SKM-1 (cell line): ENCODE data around the gene ITIH6.
"Not testable (repeated sequence)": the region's sequence is repeated elsewhere in the genome, so short reads cannot be mapped to it uniquely, and the experiment has no call there.

ENCODE experiments used
- DNase-seq: peaks from one replicate; lab custom pipeline; 2025; ENCODE audit not compliant: unreplicated experiment; lab: John Stamatoyannopoulos, UW

ITIH6 gene, protein sequence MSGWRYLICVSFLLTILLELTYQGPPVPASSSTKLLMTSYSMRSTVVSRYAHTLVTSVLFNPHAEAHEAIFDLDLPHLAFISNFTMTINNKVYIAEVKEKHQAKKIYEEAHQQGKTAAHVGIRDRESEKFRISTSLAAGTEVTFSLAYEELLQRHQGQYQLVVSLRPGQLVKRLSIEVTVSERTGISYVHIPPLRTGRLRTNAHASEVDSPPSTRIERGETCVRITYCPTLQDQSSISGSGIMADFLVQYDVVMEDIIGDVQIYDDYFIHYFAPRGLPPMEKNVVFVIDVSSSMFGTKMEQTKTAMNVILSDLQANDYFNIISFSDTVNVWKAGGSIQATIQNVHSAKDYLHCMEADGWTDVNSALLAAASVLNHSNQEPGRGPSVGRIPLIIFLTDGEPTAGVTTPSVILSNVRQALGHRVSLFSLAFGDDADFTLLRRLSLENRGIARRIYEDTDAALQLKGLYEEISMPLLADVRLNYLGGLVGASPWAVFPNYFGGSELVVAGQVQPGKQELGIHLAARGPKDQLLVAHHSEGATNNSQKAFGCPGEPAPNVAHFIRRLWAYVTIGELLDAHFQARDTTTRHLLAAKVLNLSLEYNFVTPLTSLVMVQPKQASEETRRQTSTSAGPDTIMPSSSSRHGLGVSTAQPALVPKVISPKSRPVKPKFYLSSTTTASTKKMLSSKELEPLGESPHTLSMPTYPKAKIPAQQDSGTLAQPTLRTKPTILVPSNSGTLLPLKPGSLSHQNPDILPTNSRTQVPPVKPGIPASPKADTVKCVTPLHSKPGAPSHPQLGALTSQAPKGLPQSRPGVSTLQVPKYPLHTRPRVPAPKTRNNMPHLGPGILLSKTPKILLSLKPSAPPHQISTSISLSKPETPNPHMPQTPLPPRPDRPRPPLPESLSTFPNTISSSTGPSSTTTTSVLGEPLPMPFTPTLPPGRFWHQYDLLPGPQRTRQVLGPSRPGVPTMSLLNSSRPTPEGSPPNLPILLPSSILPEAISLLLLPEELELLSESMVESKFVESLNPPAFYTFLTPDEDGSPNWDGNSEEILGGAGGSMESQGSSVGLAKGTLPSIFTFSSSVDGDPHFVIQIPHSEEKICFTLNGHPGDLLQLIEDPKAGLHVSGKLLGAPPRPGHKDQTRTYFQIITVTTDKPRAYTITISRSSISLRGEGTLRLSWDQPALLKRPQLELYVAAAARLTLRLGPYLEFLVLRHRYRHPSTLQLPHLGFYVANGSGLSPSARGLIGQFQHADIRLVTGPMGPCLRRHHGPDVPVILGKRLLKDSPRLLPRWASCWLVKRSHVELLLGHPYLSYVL

DNA sequence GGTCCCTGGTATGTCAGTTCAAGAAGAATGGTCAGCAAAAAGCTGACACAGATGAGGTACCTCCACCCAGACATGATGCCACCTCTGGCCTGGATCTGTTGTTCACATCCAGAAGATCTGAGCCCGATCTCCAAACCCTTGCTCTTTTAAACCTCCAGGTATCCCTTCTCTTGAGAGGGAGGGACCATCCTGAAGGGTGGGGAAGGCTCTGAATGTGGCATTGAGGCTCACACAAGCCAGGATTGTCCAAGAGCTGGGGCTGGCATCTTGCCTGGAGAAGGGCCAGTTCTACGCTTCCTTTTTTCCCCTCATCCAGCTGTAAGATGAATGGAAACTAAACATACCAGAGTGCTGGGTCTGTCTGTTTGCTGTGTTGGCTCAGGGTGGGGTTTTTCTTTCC lies at the start of gene ITIH6:
Gene ITIH6 (minus strand): TSS at position 119 of the 400 bp plus-strand sequence. CDS start 45 bp downstream, at position 74.
- DNase-seq: no peak

DNA sequence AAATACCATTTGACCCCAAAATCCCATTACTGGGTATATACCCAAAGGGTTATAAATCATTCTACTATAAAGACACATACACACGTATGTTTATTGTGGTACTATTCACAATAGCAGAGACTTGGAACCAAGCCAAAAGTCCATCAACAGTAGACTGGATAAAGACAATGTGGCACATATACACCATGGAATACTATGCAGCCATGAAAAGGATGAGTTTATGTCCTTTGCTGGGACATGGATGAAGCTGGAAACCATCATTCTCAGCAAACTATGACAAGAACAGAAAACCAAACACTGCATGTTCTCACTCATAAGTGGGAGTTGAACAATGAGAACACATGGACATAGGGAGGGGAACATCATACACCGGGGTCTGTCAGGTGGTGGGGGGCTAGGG lies 49.6 kb upstream of the ITIH6 start:
- not testable (repeated sequence) for DNase-seq

DNA sequence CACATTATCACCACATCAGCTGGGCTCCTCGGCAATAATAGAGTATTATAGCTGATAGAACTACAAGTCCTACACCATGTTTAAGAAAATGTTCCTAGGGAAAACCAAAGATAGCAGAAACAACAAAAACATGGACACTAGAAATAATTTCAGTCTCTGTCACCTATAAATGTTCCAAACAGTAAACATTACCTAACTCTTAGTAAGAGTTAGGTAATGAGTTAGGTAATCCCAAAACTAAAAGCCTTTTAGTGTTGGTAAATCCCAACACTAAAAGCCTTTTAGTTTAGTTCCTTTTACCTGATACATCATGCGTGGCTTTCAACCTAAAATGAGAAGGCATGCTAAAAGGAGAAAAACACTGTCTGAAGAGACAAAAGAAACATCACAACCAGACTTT lies 45.0 kb upstream of the ITIH6 start:
- DNase-seq: no peak

DNA sequence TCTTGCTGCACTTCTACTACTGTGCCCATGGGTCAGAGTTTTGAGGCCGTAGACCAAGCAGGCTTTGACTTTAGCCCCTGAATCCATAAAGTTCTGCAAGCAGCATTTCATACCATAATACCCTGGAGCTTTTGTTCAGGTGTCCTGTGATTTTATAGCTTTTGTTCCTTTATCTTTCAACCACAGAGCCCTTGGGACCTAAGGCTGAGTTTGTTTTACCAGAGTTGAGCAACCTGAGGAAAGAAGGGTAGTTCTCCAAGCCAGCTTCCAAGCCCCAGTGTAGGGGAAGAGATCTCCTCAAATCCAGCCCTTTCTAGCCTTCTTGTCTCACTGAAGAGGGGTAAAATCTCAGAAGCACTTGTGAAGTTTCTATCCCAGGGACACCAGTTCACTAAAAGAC lies 44.6 kb upstream of the ITIH6 start:
- no peak for DNase-seq

DNA sequence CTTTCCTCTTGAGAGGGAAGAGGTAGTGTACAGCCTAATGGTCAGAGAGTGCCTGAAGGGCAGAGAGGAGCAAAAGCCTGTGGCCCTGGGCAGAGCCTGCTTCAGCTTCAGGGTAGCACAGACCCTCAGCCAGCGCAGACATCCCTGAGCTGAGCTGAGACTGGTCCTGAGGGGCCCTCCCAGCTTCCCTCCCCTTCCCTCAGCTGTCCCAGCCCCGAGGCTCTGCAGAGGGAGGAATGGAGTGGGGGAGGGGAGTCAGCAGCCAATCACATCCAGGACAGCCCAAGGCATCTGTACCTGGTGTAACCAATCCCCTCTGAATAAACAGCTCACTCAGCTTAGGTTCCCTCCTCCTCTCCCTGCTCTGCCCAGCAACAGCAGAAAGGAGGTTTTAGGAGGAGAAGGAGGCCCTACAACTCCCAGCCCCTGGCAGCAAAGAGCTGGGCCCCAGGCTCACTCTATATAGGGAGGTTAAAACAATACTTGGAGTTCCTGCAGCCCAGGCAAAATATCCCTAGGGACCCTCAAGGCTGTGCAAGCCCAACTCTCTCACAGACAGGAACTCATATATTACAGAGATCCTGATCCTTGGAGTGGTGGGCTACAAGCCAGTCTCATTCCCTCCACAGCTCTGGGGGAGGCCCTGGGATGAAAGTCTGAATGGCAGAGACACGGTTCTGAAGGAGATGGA lies 43.3 kb upstream of the ITIH6 start:
- not testable (repeated sequence) for DNase-seq

DNA sequence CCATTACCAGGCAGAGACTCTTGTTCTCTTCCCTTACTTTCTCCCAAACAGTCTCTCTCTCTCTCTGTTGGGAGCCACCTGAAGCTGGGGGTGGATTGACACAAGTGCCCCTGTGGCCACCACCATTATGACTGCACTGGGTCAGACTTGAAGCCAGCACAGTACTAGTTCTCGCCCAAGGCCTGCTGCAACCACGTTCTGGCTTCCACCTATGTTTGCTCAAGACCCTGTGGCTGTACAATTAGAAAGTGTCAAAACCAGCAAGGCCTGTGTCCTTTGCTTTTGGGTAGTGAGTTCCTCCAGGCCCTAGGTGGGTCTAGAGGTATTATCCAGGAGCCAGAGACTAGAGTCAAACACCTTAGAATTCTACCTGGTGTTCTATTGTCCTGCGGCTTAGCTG lies 40.5 kb upstream of the ITIH6 start:
- no peak for DNase-seq

DNA sequence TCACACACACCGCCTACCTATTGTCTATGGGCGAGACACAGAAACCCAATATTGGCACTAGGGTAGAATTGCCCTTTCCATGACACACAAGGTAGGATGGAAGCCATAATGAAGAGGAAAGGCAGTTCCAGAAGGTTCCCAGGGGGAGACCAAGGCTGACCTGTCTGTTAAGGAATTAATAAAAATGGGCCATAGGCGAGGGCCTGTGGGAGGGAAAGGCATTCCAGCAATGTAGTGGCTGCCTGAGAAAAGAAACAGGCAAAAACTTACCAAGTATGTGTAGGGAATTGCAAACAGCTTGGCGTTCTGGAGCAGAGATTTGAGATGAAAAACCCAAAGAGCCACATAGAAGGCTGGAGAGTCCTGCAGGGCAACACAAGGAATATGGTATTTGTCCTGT lies 28.5 kb upstream of the ITIH6 start:
- no peak for DNase-seq

DNA sequence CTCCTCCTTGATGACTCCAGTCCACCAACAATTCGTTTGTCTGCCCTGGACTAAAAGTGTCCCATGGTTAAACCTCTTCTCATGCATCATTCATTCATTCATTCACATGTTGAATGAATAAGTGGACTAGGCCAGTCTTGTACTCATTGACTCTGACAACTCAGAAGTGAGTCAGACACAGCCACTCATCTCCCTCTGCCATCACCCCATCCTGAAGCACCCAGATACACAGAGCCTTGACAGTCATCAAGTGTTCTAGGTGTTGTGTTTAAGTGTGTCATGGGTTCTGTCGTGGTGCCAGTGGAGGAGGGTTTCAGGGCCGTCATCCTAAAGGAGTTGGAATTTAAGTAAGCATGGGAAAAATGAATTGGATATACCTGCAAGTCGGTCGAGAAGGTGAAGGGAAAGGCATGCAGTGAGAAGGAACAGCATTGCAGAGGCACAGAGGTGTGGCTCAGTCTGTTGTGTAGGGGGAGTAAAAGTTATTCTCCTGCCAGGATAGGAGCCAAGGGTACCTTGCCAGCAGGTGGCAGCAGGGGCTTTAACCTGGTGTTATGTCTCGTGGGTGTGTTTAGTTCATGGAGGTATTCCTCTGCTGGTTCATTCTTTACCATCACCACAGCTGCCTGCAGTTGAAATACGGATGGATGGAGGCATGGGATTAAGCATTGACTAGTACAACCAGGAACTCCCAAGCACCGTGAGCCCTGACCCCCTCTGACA lies 27.8 kb upstream of the ITIH6 start:
- no peak for DNase-seq

DNA sequence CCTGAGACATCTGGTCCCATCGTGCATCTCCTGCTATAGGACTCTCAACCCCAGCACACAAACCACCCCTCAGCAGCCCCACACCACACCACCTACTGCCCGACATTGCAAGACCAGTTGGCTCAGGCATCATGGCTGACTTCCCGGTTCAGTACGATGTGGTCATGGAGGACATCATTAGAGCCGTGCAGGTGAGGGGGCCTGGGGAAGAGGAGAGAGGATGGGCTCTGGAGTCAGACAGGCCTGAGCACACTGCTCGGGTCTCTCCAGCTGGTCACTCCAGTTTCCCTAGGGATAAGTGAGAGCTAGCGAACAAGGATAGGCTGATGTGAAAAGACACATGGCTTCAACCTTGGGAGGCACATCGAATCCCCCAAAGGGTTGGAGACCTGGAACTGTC lies 26.7 kb upstream of the ITIH6 start:
- no peak for DNase-seq

DNA sequence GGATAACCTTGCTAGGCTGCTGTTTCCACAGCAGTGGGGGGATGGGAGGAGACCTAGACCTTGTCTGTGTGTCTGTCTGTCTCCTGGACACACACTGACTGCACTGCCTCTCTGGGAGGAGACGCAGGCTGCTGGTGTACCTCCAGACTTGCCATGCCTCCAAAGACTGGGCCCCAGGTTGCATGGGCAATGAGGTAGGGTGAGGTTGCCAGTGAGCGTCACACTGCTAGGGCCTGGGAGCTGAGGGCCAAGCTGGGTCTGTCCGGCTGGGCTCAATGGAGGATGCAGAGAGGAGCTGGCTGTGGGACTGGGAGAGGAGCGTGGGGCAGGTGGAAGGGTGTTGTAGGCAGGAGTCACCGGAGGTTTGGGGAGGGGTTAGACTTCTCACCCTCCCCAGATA lies 26.1 kb upstream of the ITIH6 start:
- no peak for DNase-seq

DNA sequence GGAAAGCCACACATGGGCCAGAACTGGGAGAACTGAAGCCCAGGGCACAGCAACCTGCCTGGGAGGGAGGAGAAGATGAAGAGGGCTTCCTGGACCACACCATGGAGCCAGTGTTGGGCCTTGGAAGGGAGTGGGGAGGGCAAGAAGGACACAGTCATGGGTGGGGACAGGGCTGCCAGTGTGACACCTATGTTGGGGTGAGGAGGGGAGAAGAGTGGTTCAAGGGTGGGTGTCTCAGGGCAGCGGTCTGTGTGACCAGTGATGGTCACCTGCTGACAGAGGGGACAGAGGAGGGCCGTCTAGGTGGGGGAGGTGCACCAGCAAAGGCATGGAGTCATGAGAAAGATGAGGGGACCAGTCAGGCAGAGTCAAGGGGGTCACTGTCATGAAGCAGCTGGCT lies 23.3 kb upstream of the ITIH6 start:
- no peak for DNase-seq

DNA sequence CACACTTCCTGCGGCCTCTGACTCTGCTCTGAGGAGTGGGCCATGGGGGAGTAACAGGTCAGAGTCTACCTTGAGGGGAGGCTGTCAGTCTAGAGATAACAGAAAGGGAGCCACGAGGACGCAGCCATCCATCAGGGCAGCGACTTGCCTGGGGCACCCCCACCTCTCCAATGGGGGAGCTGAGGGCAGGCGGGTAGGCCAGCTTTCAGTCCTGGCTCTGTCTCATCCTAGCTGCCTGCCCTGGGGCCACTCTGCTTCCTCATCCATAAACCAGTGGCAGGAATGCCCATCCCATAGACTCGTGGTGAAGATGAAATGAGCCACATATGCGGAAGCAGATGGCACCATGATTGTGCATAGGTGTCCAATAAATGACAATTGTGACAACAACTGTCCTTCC lies 22.7 kb upstream of the ITIH6 start:
- DNase-seq: no peak

DNA sequence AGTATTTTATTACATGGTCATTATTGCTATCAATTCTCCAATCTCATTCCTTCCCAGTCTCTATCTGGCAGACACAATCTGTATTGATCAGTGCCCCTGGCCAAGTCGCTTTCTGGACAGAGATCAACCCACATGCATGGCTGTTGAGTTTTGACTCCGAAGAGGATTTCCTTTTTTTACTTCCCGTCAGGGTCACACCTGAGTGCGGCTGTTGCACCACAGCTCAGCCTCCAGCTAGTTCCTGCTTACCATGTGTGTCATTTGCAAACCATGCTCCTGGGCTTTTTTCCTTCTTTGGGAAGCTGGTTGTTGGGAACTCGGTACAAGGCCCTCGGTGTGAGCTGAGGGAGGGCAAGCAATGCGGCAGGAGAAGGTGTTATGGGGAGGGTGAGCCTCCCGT lies 21.1 kb upstream of the ITIH6 start:
- no peak for DNase-seq

DNA sequence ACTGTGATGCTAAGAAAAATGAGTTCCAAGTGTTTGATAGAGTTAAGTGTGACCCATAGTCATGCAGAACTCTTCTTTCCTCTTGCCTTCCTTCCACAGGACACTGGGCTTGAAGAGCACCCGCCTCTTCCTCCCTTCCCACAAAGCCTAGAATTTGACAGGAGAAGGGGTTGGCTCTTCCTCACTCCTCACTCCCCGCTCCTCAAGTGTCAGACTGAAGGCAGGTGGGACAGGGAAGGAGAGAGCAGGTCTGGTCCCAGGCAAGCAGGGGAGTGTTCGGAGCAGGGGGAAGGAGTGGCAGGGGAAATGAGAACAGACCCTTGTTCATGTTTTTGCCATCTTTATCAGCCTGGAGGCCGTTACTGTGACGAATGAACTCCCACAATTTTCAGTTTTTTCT lies 20.2 kb upstream of the ITIH6 start:
- no peak for DNase-seq

DNA sequence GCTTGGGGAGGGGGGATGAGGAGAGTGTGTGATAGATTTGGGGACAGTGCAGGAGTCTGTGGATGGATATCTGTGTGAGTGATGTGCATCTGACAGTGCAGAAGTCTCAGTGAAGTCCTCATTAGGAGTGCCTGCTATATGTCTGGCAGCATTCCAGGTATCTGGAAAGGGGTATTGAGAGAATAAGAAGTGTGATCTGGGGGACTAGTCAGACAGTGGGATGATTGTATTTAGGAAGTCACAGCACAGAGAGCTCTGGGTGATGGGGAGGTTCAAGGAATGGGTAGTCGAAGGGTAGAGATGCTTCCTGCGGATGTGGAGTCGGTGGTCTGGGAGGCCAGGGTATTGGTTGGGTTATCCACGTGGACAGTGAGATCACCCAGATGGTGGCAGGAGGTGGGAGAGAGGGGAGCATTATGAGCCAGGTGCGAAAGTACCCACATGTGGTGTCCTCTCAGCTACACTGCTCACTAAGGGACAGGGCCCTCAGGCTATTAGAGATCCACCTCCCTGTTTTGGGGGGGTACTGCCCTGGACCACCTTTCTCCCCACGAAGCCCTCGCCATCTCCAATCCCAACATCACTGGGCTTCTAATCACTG lies 19.3 kb upstream of the ITIH6 start:
- DNase-seq: no peak

DNA sequence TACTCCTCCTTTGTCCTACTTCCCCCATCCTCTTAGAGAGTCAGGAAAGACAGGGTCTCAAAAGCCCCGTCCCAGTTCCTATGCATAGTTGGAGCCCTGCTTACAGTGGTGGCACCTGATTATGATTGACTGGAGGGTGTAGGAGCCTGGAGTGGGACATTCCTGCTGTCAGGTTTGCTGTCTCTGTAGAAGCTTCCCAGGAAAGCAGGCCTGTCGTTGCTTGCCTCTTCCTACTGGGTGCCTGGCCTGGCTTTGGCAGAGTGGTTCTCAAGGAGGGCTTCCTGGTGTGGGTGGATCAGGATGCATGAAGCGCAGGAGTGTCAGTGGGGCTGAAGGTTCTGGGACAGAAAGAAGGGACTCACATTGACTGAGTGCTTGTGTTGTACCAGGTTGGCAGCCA lies 14.3 kb upstream of the ITIH6 start:
- DNase-seq: no peak

DNA sequence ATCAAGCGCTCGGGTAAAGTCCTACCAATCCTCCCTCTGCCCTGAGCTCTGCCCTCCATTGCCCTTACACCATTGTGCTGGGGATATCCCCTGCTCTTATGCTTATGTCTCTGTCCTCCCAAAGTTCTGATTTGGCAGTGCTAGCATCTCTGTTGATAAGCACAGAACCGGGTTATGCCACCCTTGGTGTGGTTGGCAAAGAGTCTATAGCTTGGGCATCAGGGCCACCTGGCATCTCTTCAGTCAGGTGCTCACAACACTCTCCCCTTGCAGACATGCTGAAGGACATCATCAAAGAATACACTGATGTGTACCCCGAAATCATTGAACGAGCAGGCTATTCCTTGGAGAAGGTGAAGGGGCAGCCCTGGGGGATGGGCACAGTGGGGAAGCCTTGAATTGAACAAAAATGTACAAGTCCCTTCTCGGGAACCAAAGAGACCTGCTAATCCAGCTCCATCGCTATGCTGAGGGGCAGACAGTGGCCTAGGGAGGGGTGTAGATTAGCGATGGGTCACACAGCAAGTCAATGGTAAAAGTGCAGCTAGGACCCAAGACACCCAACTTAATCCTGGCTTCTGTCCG lies 13.3 kb upstream of the ITIH6 start:
- DNase-seq: no peak

DNA sequence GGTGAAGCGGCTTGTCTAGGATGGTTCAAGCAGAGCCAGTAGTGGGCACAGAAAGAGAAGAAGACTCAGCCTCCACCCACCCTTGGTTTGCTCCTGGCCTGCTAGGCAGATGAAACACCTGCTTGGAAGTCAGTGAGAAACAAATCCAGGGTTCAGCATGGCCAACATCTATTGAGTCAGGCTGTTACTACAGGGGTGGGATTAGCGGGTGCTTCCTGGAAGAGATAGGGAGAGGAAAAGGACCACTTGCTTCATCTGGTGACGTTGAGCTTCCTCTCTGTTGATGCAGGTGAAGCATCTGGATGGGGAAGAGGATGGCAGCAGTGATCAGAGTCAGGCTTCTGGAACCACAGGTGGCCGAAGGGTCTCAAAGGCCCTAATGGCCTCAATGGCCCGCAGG lies 12.5 kb upstream of the ITIH6 start:
- no peak for DNase-seq
